GM04504 (cell line): ENCODE measurements around the gene PTPRE.

Experiments
- DNase-seq: peaks from one replicate; pipeline ENCODE4 v3.0.0-alpha.2; 2012; ENCODE audit warnings: low read depth

PTPRE gene

GRCh38 chr10:127926455-127926854 lies 19.6 kb downstream of the PTPRE start:
- DNase-seq = no peak

GRCh38 chr10:127928021-127928806 lies 21.3 kb downstream of the PTPRE start:
- DNase-seq = no peak

- DNase-seq = no peak
Measured at GRCh38 chr10:127932521-127933270, 25.8 kb downstream of the PTPRE start.

DNA sequence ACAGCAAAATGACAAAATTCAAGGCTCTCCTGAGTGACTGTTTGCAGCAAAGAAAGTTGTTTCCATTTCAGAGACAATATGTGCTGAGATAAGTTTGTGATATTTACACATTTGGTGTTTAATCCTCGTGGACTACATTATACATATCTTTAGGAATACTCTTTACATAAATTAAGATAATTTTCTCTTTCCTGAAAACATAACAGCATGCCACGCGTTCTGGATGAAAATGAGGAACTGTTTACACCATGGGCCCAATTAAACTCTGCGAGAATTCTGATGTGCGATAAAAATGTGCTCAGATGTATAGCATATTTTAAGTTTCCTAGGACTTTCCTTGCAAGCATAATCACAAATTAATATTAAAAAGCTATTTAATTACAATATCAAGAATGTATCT lies 26.4 kb downstream of the PTPRE start:
- no peak for DNase-seq

GRCh38 chr10:127934383-127934782 lies 27.5 kb downstream of the PTPRE start:
- DNase-seq = no peak

- DNase-seq = no peak
Measured at GRCh38 chr10:127935071-127935561, 28.2 kb downstream of the PTPRE start.

DNA sequence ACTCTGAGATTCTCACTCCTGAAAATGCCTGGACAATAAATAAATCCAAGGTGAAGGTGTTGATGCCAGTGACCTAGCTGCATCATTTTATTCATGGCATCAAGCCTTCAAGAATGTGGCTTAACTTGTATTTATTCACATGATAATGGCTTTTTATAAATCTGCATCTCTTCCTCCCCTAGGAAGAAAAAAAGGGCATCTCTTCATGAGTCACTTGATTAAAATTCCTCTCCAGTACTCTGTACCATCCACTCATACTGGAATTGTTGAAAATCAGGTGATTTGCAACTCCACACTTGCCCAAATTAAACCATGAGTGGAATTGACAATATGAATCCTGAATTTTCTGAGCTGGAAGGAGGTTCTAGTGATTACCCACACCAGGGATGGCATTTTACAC lies 30.2 kb downstream of the PTPRE start:
- DNase-seq = no peak

DNA sequence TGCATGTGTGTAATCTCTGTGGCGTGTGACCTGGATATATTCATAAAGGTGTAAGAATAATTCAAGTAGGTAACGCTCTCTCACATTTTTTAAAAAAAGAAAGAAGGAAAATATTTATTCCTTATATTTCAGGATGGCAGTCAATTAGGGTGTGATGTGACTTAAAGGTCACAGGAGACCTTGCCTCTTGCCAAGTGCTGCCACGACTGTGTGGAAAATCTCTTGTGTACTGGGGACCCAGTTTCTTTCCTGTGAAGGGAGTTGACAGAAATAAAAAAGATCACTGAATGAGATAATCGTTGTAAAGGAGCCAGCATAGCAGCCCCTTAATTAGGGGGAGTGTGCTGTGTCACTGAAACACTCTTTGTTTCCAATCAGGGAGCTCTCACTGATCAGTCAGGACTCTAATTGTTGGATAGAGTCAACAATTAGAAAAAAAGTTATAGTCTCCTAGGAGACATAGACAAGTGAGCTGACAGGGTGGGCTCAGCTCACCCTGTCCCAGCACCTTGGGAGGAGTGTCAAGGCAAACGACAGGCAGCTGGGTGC lies 31.1 kb downstream of the PTPRE start:
- no peak for DNase-seq

- DNase-seq = no peak
Measured at GRCh38 chr10:127939786-127940330, 33.0 kb downstream of the PTPRE start.

DNA sequence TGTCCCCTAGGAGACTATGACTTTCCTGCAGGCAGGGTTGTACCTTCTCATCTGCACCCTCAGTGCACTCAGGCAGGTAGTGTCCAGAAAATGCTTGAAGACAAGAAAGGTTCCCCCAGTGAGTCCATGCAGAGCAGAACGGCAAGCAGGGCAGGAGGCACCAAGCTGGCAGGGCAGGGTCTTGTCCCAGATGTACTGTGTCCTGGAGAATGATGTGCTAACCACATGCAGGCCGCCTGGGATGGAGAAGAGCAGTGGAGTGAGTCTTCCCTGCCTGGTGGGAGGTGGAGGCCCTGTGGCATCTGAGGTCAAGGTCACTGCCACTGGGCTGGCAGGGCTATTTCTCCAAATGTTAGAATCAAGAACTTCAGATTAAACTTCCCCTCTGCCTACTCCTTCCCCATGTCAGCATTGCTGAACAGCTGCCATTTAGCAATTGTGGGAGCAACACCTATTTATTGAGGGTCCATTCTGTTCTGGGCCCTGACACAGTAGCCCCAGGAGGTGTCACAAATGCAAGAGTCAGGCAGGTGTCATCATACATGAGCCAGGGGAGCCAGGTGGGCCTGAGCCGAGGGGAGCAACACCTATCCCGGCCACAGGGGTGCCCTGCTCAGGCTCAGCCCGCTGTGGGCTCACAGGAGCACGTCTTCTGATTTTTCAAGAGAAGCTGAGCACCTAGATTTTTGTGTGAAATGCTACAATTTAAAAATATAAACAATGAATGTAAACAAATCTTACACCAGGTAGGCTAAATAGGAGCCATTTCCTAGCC lies 34.1 kb downstream of the PTPRE start:
- no peak for DNase-seq

GRCh38 chr10:127942811-127943210 lies 35.9 kb downstream of the PTPRE start:
- DNase-seq = no peak

DNA sequence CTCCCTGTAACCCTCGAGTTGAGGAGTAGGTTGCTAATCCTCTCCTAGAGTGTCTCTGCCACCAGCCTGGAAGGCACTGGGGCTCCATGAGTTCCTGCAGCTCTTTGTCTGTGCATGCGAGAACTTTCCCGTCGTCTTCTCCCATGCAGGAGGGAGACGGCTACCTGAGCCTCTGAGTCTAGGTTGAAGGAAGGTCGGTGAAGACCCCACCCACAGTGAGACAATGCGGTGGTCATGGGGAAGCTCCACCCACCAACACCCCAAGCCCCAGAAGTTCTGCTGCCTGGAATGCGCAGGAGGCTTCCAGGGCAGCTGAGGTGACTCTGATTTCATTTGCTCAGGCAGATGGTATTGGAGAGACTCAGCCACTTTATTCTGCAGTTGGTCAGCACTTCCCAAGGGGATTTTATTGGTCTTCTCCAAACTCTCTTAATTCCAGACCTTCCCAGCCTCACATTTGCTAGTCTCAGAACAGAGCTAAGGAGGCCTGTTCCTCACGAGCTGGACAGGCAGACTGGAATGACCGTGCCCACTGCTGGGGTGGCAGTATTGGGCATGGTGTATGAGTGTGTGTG lies 36.5 kb downstream of the PTPRE start:
- DNase-seq = no peak

DNA sequence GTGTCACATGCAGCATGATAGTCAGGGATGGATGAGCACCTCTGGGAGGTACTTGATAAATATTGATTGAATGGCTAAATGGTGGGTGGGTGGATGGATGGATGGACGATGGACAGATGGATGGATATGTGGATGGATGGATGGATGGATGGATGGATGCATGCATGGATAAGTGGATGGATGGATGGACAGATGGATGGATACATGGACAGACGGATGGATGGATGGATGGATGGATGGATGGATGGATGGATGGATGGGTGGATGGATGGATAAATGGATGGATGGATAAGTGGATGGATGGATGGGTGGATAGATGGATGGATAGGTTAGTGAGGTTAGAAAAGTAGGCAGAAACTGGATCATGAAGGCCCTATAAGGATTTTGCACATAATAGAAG lies 37.4 kb downstream of the PTPRE start:
- no peak for DNase-seq

GRCh38 chr10:127945341-127945758 lies 38.4 kb downstream of the PTPRE start:
- DNase-seq = no peak

DNA sequence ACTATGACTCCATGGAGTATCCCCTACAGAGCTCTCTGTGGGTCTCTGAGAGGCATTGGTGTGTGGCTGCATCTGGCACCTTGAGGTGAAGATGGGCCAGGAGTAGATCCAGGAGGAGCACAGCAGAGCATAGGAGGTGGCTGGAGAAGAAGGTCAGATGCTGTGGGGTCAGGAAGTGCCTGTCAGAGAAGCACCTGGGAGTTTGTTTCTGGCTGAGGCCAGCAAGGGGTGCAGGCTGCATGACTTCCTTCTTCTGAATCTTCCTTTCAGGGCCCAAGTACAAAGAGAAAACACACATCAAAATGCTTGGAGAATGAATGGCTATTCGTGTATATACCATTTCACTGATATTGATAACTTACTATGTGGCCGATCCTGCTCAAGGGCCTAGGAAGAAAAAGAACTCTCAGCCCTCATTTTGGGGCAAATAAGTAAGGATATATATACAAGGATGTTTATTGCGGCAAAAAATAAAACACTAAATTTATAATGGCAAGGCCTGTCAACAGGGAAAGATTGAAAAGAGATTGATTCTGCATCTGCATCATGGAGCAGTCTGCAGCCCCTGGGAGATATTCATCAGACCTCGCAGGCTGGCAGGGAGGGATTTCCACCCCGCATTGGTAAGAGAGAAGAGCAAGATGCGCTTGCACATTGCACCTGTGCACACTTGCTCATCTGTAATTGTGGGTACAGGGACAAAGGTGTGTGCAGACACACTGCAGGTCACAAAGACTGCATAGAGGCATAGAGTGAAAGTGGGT lies 39.2 kb downstream of the PTPRE start:
- DNase-seq = no peak

GRCh38 chr10:127947211-127947610 lies 40.3 kb downstream of the PTPRE start:
- DNase-seq = no peak

DNA sequence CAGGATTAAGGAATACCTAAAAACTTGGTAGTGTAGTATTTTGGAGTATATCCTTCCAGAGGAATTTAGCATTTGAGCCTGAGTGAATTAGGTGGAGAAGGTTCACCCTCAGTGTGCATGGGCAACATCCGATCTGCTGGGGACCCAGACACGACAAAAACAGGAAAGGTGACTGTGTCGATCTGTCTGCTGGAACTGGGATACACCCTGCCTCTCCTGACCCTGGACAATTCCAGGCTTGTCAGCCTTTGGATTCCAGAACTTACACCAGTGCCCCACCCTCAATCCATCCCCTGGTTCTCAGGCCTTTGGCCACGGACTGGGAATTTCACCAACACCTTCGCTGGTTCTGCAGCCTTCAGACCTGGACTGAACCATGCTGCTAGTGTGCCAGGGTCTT lies 41.9 kb downstream of the PTPRE start:
- no peak for DNase-seq

DNA sequence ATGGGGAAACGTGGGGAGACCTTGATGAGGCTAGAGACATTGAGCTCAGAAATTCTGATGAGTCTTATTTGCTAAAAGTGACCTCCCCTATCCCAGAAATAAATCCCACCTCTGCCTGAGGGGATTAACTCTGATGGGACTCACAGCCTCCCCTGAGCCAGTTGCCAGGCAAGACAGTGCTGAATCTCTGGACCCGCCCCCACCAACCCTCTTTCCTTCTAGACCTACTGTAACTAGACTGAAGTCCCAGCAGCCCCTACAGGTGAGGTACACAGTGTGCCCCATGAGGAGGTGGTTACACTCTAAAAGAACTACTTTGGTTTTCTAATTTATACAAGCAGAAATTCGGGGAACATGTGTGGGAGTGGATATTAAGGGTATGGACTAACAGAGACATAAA lies 42.9 kb downstream of the PTPRE start:
- DNase-seq = no peak

- DNase-seq = no peak
Measured at GRCh38 chr10:127951861-127952574, 45.1 kb downstream of the PTPRE start.

DNA sequence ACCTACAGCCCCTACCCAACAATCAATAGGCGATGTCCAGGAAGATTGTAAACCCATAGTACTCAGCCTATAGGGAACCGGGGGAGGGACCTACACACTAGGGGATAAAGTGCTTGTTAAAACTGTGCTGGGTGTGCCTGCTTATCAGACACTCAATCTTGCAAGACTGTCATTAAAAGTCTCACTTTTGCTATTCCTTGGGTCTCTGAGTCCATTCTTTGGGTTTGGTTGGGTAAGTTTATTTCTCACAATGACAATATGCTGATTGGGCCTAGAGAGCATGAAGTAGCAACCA lies 45.6 kb downstream of the PTPRE start:
- no peak for DNase-seq
